Breast epithelium (tissue), 4 donors: ENCODE measurements around the gene RNF187. TPM values are rescaled to one million over a fixed set of nuclear protein-coding genes. Genes with fewer than 3 reads are reported as not detected.

Experiments used
- DNase-seq, 2 donors: peaks; one replicate each; pipeline ENCODE4 v3.0.0-alpha.2; 2019; ENCODE audit warnings: low spot score in 2 of 2
- H3K27ac ChIP-seq, 2 donors: fragments of 200-600 bp; sonication (generic) in 1 of 2; one replicate each; pipeline ENCODE4 v1.5.1; 2016 to 2019; ENCODE audit warnings: mild to moderate bottlenecking in 1 of 2
- H3K27me3 ChIP-seq, 2 donors: fragments of 200-600 bp; sonication (generic) in 1 of 2; one replicate each; pipeline versions ENCODE4 v1.5.1 to v1.6.0; 2017 to 2019; ENCODE audit warnings: control low read depth in 1 of 2, mild to moderate bottlenecking in 1 of 2
- H3K36me3 ChIP-seq: fragments of 200-600 bp; one replicate; pipeline ENCODE4 v1.5.1; 2019
- H3K4me1 ChIP-seq, 2 donors: fragments of 200-600 bp; sonication (generic); one replicate each; pipeline ENCODE4 v1.5.1; 2016 to 2019; ENCODE audit warnings: control low read depth in 1 of 2
- H3K4me3 ChIP-seq, 3 donors: fragments of 200-600 bp; sonication (generic); 1 replicate in 2 of 3; 2 replicates in 1 of 3; pipeline ENCODE4 v1.5.1; 2016 to 2019; ENCODE audit warnings: mild to moderate bottlenecking in 3 of 3, moderate library complexity in 2 of 3
- H3K9me3 ChIP-seq, 2 donors: fragments of 200-600 bp; sonication (generic) in 1 of 2; one replicate each; pipeline ENCODE4 v1.5.1; 2016 to 2019; ENCODE audit warnings: control low read depth in 1 of 2
- POLR2A ChIP-seq: fragments of 450-650 bp; IDR thresholded peaks from one replicate; pipeline ENCODE4 v1.6.1; 2016; ENCODE audit warnings: antibody characterized with exemption, mild to moderate bottlenecking, moderate library complexity
- POLR2AphosphoS5 ChIP-seq, 3 donors: sonication (generic); formaldehyde crosslinking; IDR thresholded peaks; one replicate each; pipeline ENCODE4 v1.6.1; 2017; ENCODE audit warnings: antibody characterized with exemption in 3 of 3
- intact Hi-C: fragments of 100-400 bp; cut with DNase I; formaldehyde crosslinking; loops from one replicate; pipeline ENCODE4 v1.15.1; 2023; ENCODE audit warnings: low total_unique reads
- total RNA-seq, 3 donors: library from RNA; depleted of rRNA; stranded (reverse); fragments of >200 nt; gene quantifications; one replicate each; pipeline ENCODE4 v1.1.0, GENCODE V29; 2016
- TF ChIP-seq, protein P1 (sequence below), 3 donors: fragments of 450-650 bp; IDR thresholded peaks; one replicate each; pipeline ENCODE4 v1.5.1; 2016 to 2017; ENCODE audit warnings: antibody characterized with exemption in 3 of 3, mild to moderate bottlenecking in 3 of 3, moderate library complexity in 3 of 3

RNF187 gene
- total RNA-seq, 3 donors from 2014 or later = 26.9 to 33.7 (median 33.1) TPM

DNA sequence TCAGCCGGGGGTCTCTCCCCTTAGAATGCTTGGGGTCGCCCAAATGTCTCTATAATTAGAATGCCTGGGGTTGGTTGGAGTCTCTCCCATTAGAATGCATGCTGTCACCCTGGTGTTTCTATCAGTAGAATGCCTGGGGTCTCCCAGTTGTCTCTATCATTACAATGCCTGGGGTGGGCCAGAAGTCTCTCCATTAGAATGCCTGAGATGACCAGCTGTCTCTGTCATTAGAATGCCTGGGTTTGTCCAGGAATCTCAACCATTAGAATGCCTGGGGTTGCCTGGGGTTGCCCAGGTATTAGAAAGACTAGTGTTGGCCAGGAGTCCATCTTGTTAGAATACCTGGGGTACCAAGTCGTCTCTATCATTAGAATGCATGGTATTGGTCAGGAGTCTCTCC, 51.6 kb downstream of the RNF187 start:
- Histone ChIP-seq H3K27me3 (no peaks in the 10 kb centered on the region), H3K27ac (no peak overlapping the region), H3K36me3 (no peaks in the 10 kb centered on the region), H3K9me3 (no peaks in the 10 kb centered on the region), H3K4me3 (no peak overlapping the region), H3K4me1 (no peaks in the 10 kb centered on the region)
- TF ChIP-seq, protein P1, sequence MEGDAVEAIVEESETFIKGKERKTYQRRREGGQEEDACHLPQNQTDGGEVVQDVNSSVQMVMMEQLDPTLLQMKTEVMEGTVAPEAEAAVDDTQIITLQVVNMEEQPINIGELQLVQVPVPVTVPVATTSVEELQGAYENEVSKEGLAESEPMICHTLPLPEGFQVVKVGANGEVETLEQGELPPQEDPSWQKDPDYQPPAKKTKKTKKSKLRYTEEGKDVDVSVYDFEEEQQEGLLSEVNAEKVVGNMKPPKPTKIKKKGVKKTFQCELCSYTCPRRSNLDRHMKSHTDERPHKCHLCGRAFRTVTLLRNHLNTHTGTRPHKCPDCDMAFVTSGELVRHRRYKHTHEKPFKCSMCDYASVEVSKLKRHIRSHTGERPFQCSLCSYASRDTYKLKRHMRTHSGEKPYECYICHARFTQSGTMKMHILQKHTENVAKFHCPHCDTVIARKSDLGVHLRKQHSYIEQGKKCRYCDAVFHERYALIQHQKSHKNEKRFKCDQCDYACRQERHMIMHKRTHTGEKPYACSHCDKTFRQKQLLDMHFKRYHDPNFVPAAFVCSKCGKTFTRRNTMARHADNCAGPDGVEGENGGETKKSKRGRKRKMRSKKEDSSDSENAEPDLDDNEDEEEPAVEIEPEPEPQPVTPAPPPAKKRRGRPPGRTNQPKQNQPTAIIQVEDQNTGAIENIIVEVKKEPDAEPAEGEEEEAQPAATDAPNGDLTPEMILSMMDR (IDR thresholded peaks at IDR 0.05) = no peak
- no peak for TF ChIP-seq POLR2AphosphoS5 (IDR thresholded peaks at IDR 0.05)
- peak in 1 of 2 donors; percentile 6 for DNase-seq
- intact Hi-C loops = no loop called here

DNA sequence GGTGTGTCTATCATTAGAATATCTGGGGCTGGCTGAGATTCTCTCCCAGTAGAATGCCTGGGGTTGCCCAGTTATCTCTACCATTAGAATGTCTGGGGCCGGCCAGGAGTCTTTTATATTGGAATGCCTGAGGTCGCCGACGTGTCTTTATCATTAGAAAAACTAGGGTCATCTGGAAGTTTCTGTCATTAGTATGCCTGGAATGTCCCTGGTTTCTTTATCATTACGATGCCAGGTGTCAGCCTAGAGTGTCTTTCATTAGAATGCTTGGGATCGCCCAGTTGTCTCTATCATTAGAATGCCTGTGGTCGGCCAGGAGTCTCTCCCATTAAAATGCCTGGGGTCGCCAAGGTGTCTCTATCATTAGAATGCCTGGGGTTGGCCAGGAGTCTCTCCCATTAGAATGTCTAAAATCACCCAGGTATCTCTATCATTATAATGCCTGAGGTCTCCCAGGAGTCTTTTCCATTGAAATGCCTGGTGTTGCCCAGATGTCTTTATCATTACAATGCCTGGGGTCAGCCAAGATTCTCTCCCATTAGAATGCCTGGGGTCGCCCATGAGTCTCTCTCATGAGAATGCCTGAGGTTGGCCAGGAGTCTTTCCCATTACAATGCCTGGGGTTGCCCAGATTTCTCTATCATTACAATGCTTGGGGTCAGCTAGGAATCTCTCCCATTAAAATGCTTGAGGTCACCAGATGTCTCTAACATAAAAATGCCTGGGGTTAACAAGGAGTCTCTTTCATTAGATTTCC, 53.2 kb downstream of the RNF187 start:
- H3K4me3 ChIP-seq = no peak overlapping the region
- TF ChIP-seq POLR2AphosphoS5 (IDR thresholded peaks at IDR 0.05) (no peak), POLR2A (no peak)
- TF ChIP-seq, protein P1 (IDR thresholded peaks at IDR 0.05) = no peak
- intact Hi-C loops = no loop called here

DNA sequence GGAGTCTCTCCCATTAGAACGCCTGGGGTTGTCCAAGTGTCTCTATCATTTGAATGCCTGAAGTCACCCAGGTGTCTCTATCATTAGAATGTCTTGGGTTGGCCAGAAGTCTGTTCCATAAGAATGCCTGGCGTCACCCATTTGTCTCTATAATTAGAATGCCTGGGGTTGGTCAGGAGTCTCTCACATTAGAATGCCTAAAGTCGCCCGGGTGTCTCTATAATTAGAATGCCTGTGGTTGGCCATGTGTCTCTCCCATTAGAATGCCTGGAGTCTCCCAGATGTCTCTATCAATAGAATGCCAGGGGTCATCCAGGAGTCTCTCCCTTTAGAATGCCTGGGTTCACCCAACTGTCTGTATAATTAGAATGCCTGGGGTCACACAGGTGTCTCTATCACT, 54.5 kb downstream of the RNF187 start:
- H3K4me3 ChIP-seq = no peak overlapping the region
- H3K36me3 ChIP-seq = no peaks in the 10 kb centered on the region
- H3K27ac ChIP-seq = no peak overlapping the region
- H3K27me3 ChIP-seq = no peaks in the 10 kb centered on the region
- peak in 1 of 2 donors; percentile 3 for DNase-seq
- TF ChIP-seq POLR2A = no peak
- TF ChIP-seq POLR2AphosphoS5 (IDR thresholded peaks at IDR 0.05) = no peak
- TF ChIP-seq, protein P1 (IDR thresholded peaks at IDR 0.05) = no peak
- no peaks in the 10 kb centered on the region for H3K9me3 ChIP-seq
- intact Hi-C loops = no loop called here
- H3K4me1 ChIP-seq = no peaks in the 10 kb centered on the region

More for the DNA sequence above, 53.2 kb downstream of the RNF187 start:
- Histone ChIP-seq H3K4me1 (no peaks in the 10 kb centered on the region), H3K9me3 (no peaks in the 10 kb centered on the region), H3K36me3 (no peaks in the 10 kb centered on the region), H3K27ac (no peak overlapping the region), H3K27me3 (no peaks in the 10 kb centered on the region)
- peak in 1 of 2 donors; percentile 12 for DNase-seq

DNA sequence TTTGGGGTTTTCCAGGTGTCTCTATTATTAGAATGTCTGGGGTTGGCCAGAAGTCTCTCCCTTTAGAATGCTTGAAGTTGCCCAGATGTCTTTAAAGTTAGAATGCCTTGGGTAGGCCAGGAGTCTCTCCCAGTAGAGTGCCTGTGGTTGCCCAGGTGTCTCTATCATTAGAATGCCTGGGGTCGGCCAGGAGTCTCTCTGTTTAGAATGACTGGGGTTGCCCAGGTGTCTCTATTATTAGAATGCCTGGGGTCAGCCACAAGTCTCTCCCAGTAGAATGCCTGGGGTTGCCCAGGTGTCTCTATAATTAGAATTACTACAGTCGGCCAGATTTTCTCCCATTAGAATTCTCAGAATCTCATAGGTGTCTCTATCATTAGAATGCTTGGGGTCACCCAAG, 55.2 kb downstream of the RNF187 start:
- no peaks in the 10 kb centered on the region for H3K4me1 ChIP-seq
- intact Hi-C loops = no loop called here
- TF ChIP-seq POLR2AphosphoS5 (IDR thresholded peaks at IDR 0.05) (no peak), POLR2A (no peak)
- TF ChIP-seq, protein P1 (IDR thresholded peaks at IDR 0.05) = no peak
- H3K4me3 ChIP-seq = no peak overlapping the region
- DNase-seq = peak in 1 of 2 donors; percentile 15
- no peaks in the 10 kb centered on the region for H3K27me3 ChIP-seq
- H3K9me3 ChIP-seq = no peaks in the 10 kb centered on the region
- H3K36me3 ChIP-seq = no peaks in the 10 kb centered on the region
- no peak overlapping the region for H3K27ac ChIP-seq

DNA sequence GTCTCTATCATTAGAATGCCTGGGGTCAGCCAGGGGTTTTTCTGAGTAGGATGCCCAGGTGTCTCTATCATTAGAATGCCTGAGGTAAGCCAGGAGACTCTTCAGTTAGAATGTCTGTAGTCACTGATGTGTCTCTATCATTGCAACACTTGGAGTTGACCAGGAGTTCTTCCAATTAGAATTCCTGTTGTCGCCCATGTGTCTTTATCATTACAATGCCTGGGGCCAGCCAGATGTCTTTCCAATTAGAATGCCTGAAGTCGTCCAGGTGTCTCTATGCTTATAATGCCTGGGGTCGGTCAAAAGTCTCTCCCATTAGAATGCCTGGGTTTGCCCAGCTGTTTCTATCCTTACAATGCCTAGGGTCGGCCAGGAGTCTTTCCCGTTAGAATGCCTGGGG, 55.8 kb downstream of the RNF187 start:
- H3K9me3 ChIP-seq = no peaks in the 10 kb centered on the region
- intact Hi-C loops = no loop called here
- TF ChIP-seq POLR2A = no peak
- no peak overlapping the region for H3K4me3 ChIP-seq
- no peak overlapping the region for H3K27ac ChIP-seq
- H3K27me3 ChIP-seq = no peaks in the 10 kb centered on the region
- no peaks in the 10 kb centered on the region for H3K36me3 ChIP-seq
- peak in 1 of 2 donors; percentile 6 for DNase-seq
- H3K4me1 ChIP-seq = no peaks in the 10 kb centered on the region
